Smooth muscle cell (in vitro differentiated cells): Measurements from ENCODE around the gene CNTN6. TPM values are rescaled to one million over a fixed set of nuclear protein-coding genes. Genes with fewer than 3 reads are reported as not detected.

Experiments
- DNase-seq: peaks from one replicate; lab custom pipeline; 2025; ENCODE audit not compliant: unreplicated experiment; lab: John Stamatoyannopoulos, UW
- H2AFZ ChIP-seq: fragments of 200-600 bp; sonication (generic); 2 replicates; pipeline ENCODE4 v1.6.0; 2016; ENCODE audit warnings: antibody characterized with exemption, low read depth, mild to moderate bottlenecking
- H3F3A ChIP-seq: fragments of 200-600 bp; sonication (generic); 2 replicates; pipeline ENCODE4 v1.6.0; 2017; ENCODE audit warnings: antibody characterized with exemption, low read depth
- H3K27ac ChIP-seq: fragments of 200-600 bp; sonication (generic); 2 replicates; pipeline ENCODE4 v1.5.1; 2016; ENCODE audit warnings: low read depth, mild to moderate bottlenecking
- H3K27me3 ChIP-seq: fragments of 200-600 bp; sonication (generic); 2 replicates; pipeline ENCODE4 v1.6.1; 2016; ENCODE audit warnings: low read depth, mild to moderate bottlenecking
- H3K36me3 ChIP-seq: fragments of 200-600 bp; sonication (generic); 2 replicates; pipeline ENCODE4 v1.5.1; 2016; ENCODE audit warnings: low read depth
- H3K4me1 ChIP-seq: fragments of 200-600 bp; sonication (generic); 2 replicates; pipeline ENCODE4 v1.5.1; 2016; ENCODE audit warnings: low read depth
- H3K4me2 ChIP-seq: fragments of 200-600 bp; sonication (generic); 2 replicates; pipeline ENCODE4 v1.6.0; 2016; ENCODE audit warnings: mild to moderate bottlenecking
- H3K4me3 ChIP-seq: fragments of 200-600 bp; sonication (generic); 2 replicates; pipeline ENCODE4 v1.5.1; 2016; ENCODE audit warnings: mild to moderate bottlenecking
- H3K79me2 ChIP-seq: fragments of 200-600 bp; sonication (generic); 2 replicates; pipeline ENCODE4 v1.6.0; 2016; ENCODE audit warnings: low read depth, mild to moderate bottlenecking
- H3K9ac ChIP-seq: fragments of 200-600 bp; sonication (generic); 2 replicates; pipeline ENCODE4 v1.6.0; 2016; ENCODE audit warnings: low read depth
- H3K9me3 ChIP-seq: fragments of 200-600 bp; sonication (generic); replicated peaks from 2 replicates; pipeline ENCODE4 v1.5.1; 2016; ENCODE audit warnings: low read depth
- H4K20me1 ChIP-seq: fragments of 200-600 bp; sonication (generic); 2 replicates; pipeline ENCODE4 v1.6.0; 2016; ENCODE audit warnings: low read depth
- WGBS: methylation state at CpG from one replicate; pipeline ENCODE4 v1.1.7; 2016; ENCODE audit warnings: low lambda C conversion rate; 5-methylcytosine and 5-hydroxymethylcytosine counted together
- polyA plus RNA-seq: library from polyadenylated mRNA; unstranded; fragments of >200 nt; fragmentation: Nextera tagmentation; extraction: Ambion mirVana; gene quantifications from 2 replicates; pipeline ENCODE4 v1.2.1, GENCODE V29; 2016
- total RNA-seq: library from RNA; depleted of rRNA; stranded (reverse); fragments of >200 nt; gene quantifications from 2 replicates; pipeline ENCODE4 v1.2.3, GENCODE V29; 2014
- TF ChIP-seq, protein P1 (sequence below): fragments of 200-600 bp; sonication (generic); IDR thresholded peaks from 2 replicates; pipeline ENCODE4 v1.5.1; 2017; ENCODE audit warnings: borderline replicate concordance, mild to moderate bottlenecking, antibody characterized with exemption; ENCODE audit not compliant: insufficient read depth, poor library complexity, severe bottlenecking

CNTN6 gene
- total and polyA plus RNA-seq, 2 experiments from 2014 or later, result 8.1 to 11.1 TPM

DNA sequence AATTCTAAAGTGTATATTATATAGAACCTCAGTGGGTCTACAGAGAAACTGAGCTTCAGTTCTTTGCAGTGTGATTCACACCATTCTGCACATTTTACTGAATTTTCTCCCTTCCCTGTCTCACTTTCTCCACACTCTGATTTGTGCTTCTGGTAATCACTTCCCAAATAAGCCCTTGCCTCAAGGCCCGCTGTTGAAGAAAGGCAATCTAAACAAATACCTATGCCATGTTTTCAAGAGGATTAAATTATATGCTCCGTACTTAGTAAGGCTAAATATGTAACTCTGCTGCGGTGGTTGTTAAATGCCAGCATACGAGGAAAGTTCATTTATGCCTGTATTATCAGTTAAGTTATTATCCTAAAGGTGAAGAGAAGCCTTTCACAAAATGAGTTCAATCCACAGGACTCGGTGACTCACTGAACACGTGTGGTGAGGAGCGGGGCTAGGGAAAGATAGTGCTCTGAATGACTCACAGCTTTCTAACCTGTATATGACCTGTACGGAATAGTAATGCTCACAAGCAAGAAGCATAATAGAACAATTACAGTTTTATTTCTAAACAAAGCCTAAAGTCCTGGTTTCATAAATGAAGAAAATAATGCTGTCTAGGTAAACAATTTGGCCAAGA is 25.1 kb downstream of the CNTN6 start:
- no peak overlapping the region for H3K4me2 ChIP-seq
- H2AFZ ChIP-seq, result no peak overlapping the region
- H3K27me3 ChIP-seq, result no peaks in the 10 kb centered on the region
- DNase-seq, result no peak
- no peaks in the 10 kb centered on the region for H3K79me2 ChIP-seq
- 51% methylated on average over 8 of the region's 8 CpGs for WGBS
- no peaks in the 10 kb centered on the region for H4K20me1 ChIP-seq
- H3K36me3 ChIP-seq, result no peaks in the 10 kb centered on the region
- peak overlapping the region; percentile 56 for H3K27ac ChIP-seq
- H3K4me3 ChIP-seq, result no peak overlapping the region
- no peaks in the 10 kb centered on the region for H3F3A ChIP-seq
- TF ChIP-seq, protein P1, sequence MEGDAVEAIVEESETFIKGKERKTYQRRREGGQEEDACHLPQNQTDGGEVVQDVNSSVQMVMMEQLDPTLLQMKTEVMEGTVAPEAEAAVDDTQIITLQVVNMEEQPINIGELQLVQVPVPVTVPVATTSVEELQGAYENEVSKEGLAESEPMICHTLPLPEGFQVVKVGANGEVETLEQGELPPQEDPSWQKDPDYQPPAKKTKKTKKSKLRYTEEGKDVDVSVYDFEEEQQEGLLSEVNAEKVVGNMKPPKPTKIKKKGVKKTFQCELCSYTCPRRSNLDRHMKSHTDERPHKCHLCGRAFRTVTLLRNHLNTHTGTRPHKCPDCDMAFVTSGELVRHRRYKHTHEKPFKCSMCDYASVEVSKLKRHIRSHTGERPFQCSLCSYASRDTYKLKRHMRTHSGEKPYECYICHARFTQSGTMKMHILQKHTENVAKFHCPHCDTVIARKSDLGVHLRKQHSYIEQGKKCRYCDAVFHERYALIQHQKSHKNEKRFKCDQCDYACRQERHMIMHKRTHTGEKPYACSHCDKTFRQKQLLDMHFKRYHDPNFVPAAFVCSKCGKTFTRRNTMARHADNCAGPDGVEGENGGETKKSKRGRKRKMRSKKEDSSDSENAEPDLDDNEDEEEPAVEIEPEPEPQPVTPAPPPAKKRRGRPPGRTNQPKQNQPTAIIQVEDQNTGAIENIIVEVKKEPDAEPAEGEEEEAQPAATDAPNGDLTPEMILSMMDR, result no peak
- H3K4me1 ChIP-seq, result no peaks in the 10 kb centered on the region
- no peaks in the 10 kb centered on the region for H3K9me3 ChIP-seq
- no peak overlapping the region for H3K9ac ChIP-seq

DNA sequence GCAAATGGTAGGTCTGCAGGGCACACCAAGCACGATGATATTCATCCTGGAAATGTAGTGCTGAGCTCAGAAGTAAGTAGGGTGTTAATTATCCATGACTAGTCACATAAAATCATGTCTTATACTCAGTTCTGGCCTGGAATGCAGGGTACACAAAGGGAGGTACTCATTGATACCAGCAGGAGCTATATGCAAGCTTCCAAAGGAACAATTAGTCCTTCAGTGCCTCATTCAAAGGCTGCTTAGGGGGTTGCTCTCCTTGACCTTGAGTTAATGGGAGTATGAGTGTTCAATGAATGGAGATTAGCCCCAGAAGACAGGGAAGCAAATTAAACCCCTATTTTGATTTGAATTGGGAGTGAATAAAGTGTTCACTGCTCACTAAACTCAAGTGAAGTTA is 38.3 kb downstream of the CNTN6 start:
- Histone ChIP-seq H3F3A (no peaks in the 10 kb centered on the region), H4K20me1 (no peaks in the 10 kb centered on the region), H3K9me3 (no peaks in the 10 kb centered on the region), H3K36me3 (no peaks in the 10 kb centered on the region), H3K4me3 (no peak overlapping the region), H3K27me3 (no peaks in the 10 kb centered on the region), H3K4me1 (no peaks in the 10 kb centered on the region), H3K27ac (no peak overlapping the region), H2AFZ (no peak overlapping the region), H3K9ac (no peak overlapping the region), H3K4me2 (no peak overlapping the region), H3K79me2 (no peaks in the 10 kb centered on the region)
- TF ChIP-seq, protein P1, result no peak
- no peak for DNase-seq
- WGBS, result 76% methylated on average over 1 of the region's 1 CpG

DNA sequence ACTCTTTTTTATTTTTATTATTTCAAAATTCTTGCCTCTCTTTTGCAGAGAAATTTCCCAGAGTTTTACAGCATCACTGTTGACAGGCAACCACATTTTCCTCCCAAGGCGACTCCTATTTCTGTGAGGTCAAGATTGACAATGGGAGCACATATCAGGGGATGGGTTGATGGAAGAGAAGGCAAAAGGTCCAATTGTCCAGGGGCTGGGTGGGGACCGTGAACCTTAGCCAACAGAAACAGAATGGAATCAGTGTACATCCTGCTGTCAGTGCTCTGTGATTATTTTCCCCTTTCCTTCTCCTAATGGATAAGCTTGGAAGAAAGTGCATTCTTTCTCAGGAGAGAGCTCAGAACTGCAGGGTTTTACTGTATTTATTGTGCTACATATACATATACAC is 42.4 kb downstream of the CNTN6 start:
- Histone ChIP-seq H3K9me3 (no peaks in the 10 kb centered on the region), H3K27me3 (no peaks in the 10 kb centered on the region), H3K4me3 (no peak overlapping the region), H3K4me1 (peaks cover 7% of the 10 kb centered on the region), H4K20me1 (no peaks in the 10 kb centered on the region), H3F3A (no peaks in the 10 kb centered on the region), H3K79me2 (no peaks in the 10 kb centered on the region), H2AFZ (no peak overlapping the region), H3K27ac (no peak overlapping the region), H3K4me2 (no peak overlapping the region), H3K36me3 (no peaks in the 10 kb centered on the region), H3K9ac (no peak overlapping the region)
- DNase-seq, result no peak
- 94% methylated on average over 2 of the region's 2 CpGs for WGBS
- TF ChIP-seq, protein P1, result no peak

DNA sequence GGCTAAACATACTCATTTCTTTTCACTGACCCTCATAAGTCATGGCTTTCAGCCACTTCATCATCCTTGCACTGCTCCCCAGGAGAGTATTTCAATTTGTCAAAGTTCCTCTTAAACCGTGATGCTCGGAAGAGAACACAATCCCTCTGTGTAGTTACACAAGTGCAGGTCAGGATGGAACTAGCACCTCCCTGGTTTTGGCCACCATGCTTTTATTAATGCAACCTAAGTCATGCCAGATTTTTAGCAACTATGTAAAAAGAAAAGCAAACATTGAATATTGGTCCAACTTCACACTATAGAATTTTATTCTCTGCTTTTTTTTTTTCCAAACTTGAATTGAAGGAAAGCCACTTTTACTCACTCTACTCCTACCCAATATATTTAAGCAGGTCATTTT is 45.2 kb downstream of the CNTN6 start:
- no peak overlapping the region for H3K9ac ChIP-seq
- H3K36me3 ChIP-seq, result no peaks in the 10 kb centered on the region
- TF ChIP-seq, protein P1, result no peak
- no peak overlapping the region for H2AFZ ChIP-seq
- WGBS, result 65% methylated on average over 2 of the region's 2 CpGs
- no peak overlapping the region for H3K4me2 ChIP-seq
- peaks cover 7% of the 10 kb centered on the region for H3K4me1 ChIP-seq
- H3K79me2 ChIP-seq, result no peaks in the 10 kb centered on the region
- no peaks in the 10 kb centered on the region for H4K20me1 ChIP-seq
- H3F3A ChIP-seq, result no peaks in the 10 kb centered on the region
- no peak overlapping the region for H3K27ac ChIP-seq
- no peaks in the 10 kb centered on the region for H3K9me3 ChIP-seq
- DNase-seq, result no peak
- no peak overlapping the region for H3K4me3 ChIP-seq
- H3K27me3 ChIP-seq, result no peaks in the 10 kb centered on the region
